ENCODE data around the gene HELZ.

DNA sequence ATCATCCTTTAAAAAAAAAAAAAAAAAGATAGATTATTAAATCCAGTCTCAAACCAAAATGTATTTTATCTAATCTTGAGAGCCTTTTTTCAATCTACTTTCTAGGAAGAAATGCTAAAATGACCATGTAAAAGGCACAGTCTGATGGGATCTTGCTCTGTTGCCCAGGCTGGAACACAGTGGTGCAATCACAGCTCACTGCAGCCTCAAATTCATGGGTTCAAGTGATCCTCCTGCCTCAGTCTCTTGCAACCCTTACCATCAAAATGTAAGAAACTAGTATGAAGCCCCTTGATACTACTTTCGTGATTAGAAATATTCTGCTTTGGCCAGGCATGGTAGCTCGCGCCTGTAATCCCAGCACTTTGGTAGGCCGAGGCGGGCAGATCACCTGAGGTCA, 70.8 kb downstream of the HELZ start:
- TF ChIP-seq GATA2 (IDR thresholded peaks at IDR 0.05; ENCODE audit: low read depth, low read length) (no peak), GATA3 (IDR thresholded peaks at IDR 0.05; ENCODE audit: low read depth, low read length) (no peak)

Measured in SH-SY5Y (cell line).